ENCODE results near the gene TRPV3. TPM values are rescaled to one million over a fixed set of nuclear protein-coding genes. Genes with fewer than 3 reads are reported as not detected.

The TRPV3 gene
- total and polyA plus RNA-seq, 3 donors from 2014 or later, result 6.6 to 37.2 (median 19.8) TPM

- TF ChIP-seq, protein P1, sequence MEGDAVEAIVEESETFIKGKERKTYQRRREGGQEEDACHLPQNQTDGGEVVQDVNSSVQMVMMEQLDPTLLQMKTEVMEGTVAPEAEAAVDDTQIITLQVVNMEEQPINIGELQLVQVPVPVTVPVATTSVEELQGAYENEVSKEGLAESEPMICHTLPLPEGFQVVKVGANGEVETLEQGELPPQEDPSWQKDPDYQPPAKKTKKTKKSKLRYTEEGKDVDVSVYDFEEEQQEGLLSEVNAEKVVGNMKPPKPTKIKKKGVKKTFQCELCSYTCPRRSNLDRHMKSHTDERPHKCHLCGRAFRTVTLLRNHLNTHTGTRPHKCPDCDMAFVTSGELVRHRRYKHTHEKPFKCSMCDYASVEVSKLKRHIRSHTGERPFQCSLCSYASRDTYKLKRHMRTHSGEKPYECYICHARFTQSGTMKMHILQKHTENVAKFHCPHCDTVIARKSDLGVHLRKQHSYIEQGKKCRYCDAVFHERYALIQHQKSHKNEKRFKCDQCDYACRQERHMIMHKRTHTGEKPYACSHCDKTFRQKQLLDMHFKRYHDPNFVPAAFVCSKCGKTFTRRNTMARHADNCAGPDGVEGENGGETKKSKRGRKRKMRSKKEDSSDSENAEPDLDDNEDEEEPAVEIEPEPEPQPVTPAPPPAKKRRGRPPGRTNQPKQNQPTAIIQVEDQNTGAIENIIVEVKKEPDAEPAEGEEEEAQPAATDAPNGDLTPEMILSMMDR (IDR thresholded peaks at IDR 0.05), result no peak
- 88 to 92% methylated on average over 9 to 10 of the region's 10 CpGs for WGBS, 2 donors
- no peaks in the 10 kb centered on the region for H3K4me1 ChIP-seq
- H3K27ac ChIP-seq, result no peak overlapping the region
- H3K27me3 ChIP-seq, result no peaks in the 10 kb centered on the region
- H3K9me3 ChIP-seq, result no peaks in the 10 kb centered on the region
- intact Hi-C loops (cut with DNase I; ENCODE audit: low total_unique reads), result no loop called here
- H3K4me3 ChIP-seq, result no peak overlapping the region
- no peak for DNase-seq
- H3K36me3 ChIP-seq (ENCODE audit: low read depth, missing control alignments), result no peaks in the 10 kb centered on the region
Observed at GRCh38 chr17:3555189-3555796, 2.3 kb downstream of the TRPV3 start.

- no peaks in the 10 kb centered on the region for H3K9me3 ChIP-seq
- H3K27ac ChIP-seq, result no peak overlapping the region
- intact Hi-C loops (cut with DNase I; ENCODE audit: low total_unique reads), result no loop called here
- WGBS, 2 donors, result 89 to 100% methylated on average over 4 to 13 of the region's 13 CpGs
- DNase-seq, result no peak
- H3K4me3 ChIP-seq, result no peak overlapping the region
- H3K27me3 ChIP-seq, result no peaks in the 10 kb centered on the region
- TF ChIP-seq, protein P1 (IDR thresholded peaks at IDR 0.05), result no peak
- TF ChIP-seq POLR2A (IDR thresholded peaks at IDR 0.05), result no peak
- H3K4me1 ChIP-seq, result no peaks in the 10 kb centered on the region
- no peaks in the 10 kb centered on the region for H3K36me3 ChIP-seq (ENCODE audit: low read depth, missing control alignments)
Observed at GRCh38 chr17:3554440-3554839, 3.2 kb downstream of the TRPV3 start.

DNA sequence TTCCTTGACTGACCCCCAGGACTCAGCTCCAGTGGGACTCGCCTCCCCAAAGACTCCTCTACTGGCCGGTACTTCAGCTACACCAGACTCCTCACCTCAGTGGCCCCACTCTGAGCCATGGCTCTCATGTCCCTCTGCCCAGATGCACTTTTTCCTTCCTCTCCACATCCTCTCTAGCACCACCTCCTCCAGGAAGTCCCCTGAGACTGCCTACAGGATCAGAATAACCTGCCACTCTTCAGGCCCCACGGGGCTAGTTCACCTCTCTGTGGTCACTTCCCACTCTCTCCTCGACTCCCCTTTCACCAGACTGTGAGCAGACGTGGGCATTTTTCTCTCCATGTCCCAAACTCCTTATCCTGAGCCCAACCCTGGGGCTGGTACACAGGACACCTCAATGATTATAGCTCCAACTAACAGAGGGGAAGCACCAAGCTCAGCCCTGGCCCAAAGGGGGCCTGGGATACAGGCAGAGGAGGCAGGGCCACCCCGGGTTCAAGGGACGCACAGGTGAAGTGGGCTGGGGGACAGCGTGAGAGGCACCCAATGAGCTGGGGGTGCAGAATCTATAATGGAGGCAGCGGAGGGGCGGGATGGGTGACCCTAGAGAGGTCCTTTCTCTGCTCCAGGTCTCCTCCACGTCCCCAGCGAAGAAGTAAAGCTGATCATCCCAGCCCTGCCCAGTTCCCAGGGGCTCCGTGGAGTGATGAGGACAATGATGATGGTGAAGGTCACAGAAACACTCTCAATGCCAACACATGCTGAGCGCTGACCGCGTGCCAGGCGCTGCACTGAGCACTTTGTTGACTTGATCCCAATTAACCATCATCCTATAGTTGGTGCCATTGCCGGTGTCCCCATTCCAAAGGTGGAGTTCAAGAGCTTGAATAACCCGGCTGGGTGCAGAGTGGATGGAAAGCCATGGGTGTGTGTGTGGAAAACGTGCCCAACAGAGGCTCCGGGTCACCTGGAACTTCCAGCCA is 3.9 kb downstream of the TRPV3 start:
- Histone ChIP-seq H3K27ac (no peak overlapping the region), H3K9me3 (no peaks in the 10 kb centered on the region), H3K4me3 (no peak overlapping the region), H3K27me3 (no peaks in the 10 kb centered on the region), H3K4me1 (no peaks in the 10 kb centered on the region), H3K36me3 (ENCODE audit: low read depth, missing control alignments) (no peaks in the 10 kb centered on the region)
- DNase-seq, result no peak
- no peak for TF ChIP-seq POLR2A (IDR thresholded peaks at IDR 0.05)
- TF ChIP-seq, protein P1 (IDR thresholded peaks at IDR 0.05), result no peak
- WGBS, 2 donors, result 82 to 91% methylated on average over 18 to 21 of the region's 21 CpGs
- intact Hi-C loops (cut with DNase I; ENCODE audit: low total_unique reads), result no loop called here

GRCh38 chr17:3552916-3553315 is 4.7 kb downstream of the TRPV3 start:
- no peak for DNase-seq
- TF ChIP-seq, protein P1 (IDR thresholded peaks at IDR 0.05), result no peak
- no peak for TF ChIP-seq POLR2A (IDR thresholded peaks at IDR 0.05)
- H3K27me3 ChIP-seq, result no peaks in the 10 kb centered on the region
- H3K4me1 ChIP-seq, result no peaks in the 10 kb centered on the region
- H3K36me3 ChIP-seq (ENCODE audit: low read depth, missing control alignments), result no peaks in the 10 kb centered on the region
- H3K9me3 ChIP-seq, result no peaks in the 10 kb centered on the region
- intact Hi-C loops (cut with DNase I; ENCODE audit: low total_unique reads), result no loop called here
- WGBS, 2 donors, result 90 to 91% methylated on average over 7 of the region's 7 CpGs
- no peak overlapping the region for H3K27ac ChIP-seq
- H3K4me3 ChIP-seq, result no peak overlapping the region
